NAMALWA (cell line): ENCODE measurements around the gene SUCLA2.
"Not testable (repeated sequence)": the region's sequence is repeated elsewhere in the genome, so short reads cannot be mapped to it uniquely, and the experiment has no call there.

Experiments
- DNase-seq: peaks from one replicate; pipeline ENCODE4 v3.0.0-alpha.2; 2015; ENCODE audit warnings: low spot score

SUCLA2 gene

DNA sequence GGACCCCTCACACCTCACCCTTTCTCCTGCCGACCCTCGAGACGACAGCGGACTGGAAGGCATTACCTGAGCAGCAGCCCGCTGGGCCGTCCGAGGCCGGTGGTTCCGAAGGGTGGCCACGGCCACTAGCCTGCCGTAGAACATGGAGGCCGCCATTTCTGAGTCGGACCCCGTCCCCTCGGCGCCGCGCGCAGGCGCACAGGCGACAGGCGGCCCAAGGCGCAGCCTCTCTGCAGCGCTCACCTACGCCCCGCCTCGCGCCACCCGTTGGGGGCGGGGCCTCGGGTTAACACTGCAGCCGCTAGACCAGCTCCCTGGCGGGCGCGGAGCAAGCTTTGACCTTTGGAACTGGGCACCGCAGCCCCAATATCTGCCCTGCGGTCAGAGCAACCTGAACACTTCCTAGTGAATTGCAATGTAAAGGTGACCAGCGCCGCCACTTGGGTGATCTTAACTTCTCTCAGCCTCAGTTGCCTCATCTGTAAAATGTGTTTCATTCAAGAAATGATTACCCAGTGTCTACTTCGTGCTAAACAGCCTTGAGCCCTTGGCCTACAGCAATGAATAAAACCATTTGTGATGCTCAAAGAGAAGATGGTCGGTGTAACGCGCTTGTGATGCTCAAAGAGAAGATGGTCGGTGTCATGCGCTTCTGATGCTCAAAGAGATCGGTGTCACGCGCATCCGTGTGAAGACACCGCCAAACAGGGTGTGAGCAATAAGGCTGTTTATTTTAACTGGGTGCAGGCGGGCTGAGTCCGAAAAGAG is at the start of gene SUCLA2:
Gene SUCLA2 (minus strand): TSS at position 160 of the 768 bp plus-strand sequence. CDS start 4 bp downstream, at position 156.
- DNase-seq: peak; percentile 96

DNA sequence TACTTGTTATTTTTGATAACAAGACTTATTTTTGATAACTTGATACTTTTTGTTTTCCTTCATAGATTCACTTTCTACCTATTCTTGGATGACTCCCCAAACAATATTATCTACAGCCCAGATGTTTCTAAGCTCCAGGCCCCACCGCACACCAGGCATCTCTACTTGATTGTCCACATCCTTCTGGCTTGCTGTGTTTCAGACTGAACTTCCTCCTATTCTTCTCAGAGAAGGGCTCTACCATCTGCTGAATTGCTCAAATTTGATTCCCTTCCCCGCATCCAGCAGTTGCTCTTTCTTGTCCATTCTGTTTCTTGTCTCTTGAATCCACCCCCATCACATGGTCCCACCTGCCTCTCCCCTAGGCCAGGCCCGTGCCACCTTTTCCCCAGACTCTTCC is 49.5 kb upstream of the SUCLA2 start:
- no peak for DNase-seq

DNA sequence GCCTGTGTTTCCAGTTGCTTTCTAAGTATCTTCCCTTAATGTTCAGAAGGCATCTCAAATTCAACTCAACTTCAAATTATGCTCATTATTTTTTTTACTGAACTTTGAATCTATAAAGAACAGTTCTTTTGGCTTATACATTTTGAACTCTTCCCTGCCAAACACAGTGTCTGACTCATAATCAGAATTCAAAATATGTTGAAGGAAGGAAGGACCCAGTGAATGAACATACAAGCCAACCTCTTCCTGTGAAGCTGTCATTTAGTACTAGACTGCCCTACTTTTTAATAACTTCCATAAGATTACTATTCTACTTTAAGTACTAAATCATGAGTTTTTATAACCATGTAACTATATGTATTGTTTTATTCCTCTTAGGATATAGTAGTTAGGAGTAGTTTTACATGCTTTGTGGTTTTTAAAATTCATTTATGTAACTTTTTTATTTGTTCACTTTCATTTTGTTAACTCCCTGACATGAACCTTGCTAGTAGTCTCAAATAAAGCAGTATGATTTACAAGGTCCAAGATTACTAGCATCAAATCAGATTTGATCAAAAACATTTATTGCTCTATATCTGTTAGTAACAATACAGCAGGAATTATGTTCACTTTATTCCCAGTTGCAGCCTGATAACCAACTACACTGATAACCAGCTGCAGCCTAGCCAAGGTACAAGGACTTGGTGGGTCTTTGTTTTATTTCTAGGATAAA is 42.9 kb upstream of the SUCLA2 start:
- DNase-seq: no peak

DNA sequence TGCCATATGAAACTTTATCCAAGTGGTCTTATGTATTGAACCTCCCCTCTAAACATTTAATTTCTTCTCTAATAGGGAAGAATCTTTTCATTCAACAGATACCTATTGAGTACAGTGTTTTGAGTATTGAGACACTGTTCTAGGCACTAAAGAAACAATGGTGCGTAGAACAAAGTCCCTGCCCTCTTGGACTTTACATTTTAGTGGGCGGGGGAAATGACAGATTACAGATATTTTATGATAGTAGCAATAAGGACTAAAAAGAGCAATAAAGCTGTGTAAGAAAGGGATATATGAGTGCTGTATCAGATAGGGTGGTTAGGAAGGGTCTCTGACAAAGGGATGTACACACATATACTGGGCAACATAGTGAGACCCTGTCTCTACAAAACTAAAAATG is 41.8 kb upstream of the SUCLA2 start:
- DNase-seq: no peak

DNA sequence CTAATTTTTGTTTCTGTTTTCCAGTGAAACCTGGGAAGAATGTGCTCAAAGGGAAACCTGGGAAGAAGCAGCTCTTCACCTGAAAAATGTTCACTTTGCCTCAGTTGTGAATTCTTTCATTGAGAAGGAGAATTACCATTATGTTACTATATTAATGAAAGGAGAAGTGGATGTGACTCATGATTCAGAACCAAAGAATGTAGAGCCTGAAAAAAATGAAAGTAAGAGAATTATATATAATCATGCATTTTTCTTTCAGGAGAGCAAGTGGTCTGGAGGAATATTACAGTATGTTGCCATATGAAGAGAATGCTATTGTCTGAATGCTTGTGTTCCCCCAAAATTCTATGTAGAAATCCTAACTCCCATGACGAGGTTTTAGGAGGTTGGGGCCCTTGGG is 39.8 kb upstream of the SUCLA2 start:
- DNase-seq: no peak

DNA sequence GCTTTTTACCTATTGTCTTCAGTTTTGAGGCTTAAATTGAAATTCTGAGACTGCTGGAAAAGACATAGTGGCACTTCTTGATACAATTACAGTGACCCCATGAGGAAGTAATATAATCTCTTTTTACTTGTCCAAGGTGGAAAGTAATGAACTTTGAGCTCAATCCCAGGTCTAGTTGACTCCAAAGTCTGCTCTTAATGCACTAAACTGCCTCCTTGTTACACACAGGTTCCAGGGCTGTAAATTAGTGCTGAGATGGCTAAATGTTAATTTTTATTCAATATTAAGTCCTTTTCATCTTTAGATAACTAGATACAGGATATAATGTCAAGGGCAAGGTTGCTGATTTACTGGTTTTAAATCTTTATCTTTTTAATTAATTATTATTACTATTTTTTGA is 39.0 kb upstream of the SUCLA2 start:
- DNase-seq: no peak

DNA sequence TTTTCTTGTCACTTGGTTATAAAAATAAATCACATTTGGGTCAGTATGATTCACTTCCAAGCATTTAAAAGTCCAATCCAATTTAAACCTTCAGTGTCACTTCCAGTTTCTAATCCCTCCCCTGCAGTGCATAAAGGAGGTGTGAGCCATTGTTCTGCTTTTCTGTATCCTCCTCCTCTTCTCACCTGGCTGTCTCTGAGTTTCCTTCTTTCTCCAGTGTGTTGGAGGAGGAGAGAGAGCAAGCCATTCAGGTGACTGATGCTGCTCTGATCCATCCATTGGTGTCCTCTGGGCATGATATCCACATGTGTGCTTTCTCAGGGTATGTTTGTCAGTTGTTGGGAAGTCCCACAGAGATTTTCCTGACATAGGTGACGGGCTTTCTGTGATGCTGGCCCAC is 37.7 kb upstream of the SUCLA2 start:
- DNase-seq: peak; percentile 30

DNA sequence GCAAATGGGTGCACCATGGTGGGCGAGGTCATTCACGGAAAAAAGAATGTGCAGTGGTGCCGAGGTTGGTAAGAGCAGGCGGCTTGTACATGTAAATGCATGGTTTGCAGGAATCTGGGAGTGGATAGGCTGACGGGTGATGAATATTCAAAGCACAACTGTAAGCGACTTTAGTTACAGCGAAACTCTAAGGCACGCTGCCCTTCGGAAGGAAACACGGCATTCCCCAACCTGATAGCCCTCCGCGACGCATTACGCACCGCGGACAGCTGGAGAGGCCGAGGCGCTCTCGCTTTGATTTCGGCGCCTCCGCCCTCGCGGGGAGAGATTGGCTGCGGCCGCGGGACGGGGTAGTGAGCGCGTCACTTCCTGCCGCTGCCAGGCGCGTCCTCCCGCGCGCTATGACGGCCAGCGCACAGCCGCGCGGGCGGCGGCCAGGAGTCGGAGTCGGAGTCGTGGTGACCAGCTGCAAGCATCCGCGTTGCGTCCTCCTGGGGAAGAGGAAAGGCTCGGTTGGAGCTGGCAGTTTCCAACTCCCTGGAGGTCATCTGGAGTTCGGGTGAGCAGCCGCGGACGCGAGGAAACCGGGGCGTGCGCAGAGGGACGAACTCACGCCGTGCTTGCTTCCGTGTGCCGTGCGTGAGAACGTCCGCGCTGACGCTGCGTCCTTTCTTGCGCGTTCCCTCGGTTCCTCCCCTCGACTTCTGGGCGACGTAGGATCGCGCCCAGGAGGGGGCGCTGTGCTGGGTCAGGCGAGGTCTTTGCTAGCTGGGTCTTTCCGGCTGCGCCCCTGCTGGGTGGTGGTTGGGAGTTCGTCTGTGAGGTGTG is 36.5 kb upstream of the SUCLA2 start, which contains the start of gene NUDT15:
Gene NUDT15 (plus strand): TSS at position 381 of the 828 bp plus-strand sequence. CDS start 21 bp downstream, at position 402.
- peak; percentile 98 for DNase-seq

DNA sequence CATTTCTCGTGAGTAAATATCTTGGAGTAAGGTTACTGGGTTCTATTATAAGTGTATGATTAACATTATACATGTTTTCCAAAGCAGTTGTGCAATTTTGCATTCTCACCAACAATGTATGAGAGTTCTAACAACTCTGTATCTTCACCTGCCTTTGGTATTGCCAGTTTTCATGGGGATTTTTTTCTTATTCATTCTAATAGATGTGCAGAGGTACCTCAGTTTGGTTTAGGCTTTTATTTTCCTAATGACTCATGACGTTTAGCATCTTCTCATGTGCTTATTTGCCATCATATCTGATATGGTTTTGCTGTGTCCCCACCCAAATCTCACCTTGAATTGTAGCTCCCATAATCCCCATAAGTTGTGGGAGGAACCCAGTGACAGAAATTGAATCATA is 28.8 kb upstream of the SUCLA2 start:
- no peak for DNase-seq

DNA sequence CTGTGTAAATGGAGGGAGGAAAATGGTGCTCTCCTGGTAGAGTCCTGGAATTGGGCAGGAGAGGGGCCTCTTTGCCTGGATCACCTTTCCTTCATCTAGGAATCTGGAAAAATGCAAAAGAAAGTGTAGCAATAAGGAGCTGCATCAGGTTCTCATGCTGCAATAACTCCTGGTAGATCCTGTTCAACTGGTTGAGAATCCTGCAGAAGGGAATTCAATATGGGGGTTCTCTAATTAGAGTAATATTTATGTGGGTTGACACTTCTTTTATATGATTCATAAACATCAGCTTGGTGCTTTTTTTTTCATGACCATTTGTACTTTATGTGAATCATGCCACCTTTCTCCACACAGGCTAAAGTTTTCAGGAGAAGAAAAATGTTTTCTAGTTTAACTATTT is 27.0 kb upstream of the SUCLA2 start:
- DNase-seq: no peak

DNA sequence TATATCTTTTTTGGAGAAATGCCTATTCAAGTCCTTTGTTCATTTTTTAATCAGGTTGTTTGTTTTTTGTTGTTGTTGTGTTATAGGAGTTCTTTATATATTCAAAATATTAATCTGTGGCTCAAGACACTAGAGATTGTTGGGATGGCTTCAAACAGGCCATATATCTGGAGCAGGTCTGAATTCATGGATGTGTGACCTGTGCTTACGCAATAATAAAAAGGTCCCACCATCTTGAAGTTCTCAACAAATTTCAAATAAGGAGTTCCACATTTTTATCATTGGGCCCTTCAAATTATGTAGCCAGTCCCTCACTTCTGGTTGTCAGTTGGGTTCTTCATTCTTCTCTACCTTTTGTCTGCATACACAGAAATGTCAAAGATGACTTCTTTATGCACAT is 18.7 kb upstream of the SUCLA2 start:
- DNase-seq: no peak

DNA sequence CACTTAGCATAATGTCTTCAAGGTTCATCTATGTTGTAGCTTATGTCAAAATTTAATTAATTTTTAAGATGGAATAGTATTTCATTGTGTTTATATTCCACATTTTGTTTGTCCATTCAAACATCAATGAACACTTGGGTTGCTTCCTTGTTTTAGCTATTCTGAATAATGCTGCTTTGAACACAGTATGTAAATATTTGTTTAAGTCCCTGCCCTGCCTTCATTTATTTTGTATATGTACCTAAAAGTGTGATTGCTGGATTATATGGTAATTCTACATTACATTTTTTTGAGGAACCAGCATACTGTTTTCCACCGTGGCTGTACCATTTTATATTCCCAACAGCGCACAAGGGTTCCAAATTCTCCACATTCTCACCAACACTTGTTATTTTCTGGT is 17.6 kb upstream of the SUCLA2 start:
- no peak for DNase-seq

DNA sequence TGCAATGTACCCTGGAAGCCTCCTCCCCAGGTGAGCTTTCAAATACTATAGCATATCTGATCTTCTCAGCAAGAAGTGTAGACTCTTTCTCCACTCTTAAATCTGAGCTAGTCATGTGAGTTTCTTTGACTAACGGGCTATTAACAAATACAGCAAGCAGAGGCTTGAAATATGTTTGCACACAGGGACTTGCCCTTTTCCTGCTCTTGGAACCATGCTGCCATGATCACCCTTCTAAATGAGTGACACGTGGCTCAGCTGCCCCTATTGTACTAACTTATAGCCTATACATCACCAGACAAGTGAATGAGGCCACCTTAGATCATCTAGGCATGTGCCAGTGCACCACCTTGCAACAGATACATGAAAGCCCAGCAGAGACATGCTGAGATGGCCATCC is 13.3 kb upstream of the SUCLA2 start:
- DNase-seq: no peak

DNA sequence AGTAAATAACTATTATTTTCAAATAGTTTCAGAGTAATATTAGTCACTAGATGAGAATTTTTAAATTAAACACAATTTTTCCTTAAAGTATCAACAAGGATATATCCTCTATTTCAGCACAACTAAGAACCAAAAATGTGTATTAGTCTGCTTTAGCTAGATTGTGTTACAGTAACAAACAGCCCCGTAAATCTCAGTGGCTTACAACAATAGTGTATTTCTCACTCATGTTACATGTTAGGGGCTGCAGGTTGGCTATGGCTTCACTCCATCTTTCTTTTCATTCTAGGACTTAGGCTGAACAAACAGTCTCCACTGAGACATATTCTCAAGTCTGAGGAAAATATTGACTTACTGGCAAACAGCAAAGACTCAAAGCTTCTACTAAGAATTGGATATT is 11.6 kb upstream of the SUCLA2 start:
- DNase-seq: no peak

DNA sequence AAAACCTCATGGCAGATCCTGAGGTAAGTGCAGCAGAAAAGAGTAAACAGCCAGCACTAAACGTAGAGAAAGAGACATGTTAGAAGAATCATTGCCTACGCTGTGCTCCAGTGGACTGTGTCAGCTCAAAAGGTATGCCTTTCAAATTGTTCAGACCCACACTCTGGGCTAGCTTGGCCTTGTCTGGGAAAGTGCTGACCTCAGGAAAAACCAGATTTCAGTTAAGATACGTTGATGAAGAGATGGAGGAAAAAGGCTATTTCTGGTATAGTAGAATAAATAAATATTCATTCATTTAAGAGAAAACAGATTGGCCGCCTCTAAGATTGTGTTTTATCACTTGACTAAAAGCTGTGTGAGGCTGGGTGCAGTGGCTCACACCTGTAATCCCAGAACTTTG is 9.6 kb upstream of the SUCLA2 start:
- no peak for DNase-seq

DNA sequence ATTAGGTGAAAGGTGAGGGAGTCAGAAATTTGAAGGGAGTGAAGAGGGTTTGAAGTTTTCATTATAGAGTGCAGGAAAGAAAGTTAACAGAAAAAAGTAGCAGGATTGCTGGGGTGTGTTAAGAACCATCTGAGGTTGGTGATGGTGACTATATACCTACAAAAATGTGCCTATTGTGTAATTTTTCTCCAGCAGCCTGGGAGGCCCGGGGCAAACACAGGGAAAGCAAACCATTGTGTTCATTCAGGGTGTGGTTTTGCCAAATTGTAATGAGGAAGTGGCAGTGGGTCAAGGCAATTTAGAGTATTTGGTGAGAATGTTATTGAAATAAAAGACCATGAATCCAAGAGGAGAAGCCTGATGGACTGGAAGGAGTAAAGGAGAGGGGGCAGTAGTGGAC is 8.2 kb upstream of the SUCLA2 start:
- no peak for DNase-seq

DNA sequence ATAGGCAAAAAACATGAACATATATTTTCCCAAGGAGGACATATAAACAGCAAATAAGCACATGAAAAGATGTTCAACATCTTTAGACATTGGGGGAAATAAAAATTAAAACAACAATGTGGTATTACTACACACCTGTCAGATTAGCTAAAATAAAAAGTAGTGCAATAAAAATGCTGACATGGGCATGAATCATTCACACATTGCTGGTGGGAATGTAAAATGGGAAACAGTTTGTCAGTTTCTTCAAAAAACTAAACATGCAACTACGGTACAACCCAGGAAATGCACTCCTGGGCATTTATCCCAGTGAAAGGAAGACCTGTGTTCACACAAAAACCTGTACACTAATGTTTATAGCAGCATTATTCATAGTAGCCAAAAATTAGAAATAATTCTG is 5.3 kb upstream of the SUCLA2 start:
- DNase-seq: no peak

DNA sequence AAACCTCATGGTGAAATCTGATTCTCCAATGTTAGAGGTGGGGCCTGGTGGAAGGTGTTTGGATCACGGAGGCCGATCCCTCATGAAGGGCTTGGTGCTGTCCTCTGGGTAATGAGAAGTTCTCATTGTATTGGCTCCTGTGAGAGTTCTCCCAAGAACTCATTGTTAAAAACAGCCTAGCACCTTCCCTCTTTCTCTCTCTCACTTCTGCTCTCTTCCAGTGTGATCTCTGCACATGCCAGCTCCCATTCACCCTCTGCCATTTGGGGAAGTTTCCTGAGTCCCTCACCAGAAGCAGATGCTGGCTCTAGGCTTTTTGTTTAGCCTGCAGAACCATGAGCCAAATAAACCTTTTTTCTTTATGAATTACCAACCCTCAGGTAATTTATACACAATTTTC is 3.1 kb upstream of the SUCLA2 start:
- no peak for DNase-seq

DNA sequence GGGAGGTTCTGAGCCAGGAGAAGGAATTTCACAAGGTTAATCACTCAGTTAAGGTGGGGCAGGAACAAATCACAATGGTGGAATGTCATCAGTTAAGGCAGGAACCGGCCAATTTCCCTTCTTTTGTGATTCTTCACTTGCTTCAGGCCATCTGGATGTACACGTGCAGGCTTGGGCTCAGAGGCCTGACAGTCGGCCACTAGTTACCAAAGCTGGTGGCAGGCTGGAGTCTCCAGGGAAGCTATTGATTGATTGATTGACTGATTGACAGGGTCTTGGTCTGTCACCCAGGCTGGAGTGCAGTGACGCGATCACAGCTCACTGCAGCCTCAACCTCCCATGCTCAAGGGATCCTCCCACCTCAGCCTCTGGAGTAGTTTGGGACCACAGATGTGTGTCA is 926 bp upstream of the SUCLA2 start:
- not testable (repeated sequence) for DNase-seq

DNA sequence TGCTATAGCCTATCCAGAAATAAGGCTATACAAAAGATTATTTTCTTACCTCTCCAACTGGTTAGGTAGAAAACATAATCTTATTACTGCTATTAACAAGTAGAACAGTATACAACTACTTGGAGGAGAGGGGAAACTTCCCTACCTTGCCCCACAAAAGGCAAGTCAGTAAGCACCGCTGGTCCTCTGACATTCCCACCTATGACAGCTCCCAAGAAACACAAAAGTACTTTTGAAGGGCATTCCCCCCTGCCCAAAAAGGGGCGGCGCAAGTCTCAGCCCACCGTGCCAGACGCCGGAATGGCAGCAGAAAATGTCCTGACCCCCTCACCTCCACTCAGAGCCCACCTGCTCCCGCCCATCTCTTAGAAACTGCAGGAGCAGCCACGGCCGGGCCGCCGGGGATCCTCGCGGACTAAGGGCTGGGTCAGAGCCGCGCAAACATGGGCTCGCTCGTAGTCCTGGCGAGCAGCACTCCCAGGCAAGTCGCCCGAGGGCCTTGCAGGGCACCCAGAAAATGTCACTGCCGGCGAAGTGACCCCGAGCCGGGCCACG is 437 bp downstream of the SUCLA2 start:
- no peak for DNase-seq

DNA sequence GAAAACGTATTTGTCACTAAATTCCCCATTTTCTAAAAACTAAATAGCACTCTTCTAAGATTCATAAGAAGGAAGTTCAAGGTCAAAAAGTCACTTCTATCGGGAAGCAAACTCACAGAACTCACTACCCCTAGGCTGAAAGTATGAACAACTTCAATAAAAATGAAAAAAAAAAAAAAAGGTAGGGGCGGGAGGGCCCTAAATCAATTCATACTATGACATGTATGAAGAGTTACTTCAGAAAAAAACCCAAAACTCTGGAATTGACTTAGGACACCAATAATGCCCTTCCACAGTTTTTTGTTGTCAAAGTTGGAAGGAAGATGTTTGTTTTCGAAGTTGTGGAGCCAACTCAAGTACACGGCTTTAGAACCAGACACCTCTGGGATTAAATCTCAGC is 1.1 kb downstream of the SUCLA2 start:
- no peak for DNase-seq

DNA sequence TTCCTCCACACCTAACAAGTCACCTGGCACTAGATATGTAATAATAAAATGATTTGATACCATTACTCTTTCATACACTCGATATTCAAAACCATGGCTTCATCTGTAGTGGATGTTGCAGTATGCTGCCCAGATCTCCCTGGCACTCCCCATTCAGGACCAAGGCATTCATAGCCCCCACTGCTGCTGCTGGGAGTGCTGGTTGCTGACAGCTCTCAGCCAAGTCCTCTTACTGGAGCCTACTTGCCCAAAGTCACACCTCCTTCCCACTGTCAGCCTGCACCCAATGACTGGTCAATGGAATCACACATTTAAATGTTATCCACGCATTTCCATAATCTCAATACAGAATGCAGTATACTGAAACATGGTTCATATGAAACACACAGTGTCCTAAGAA is 3.7 kb downstream of the SUCLA2 start:
- no peak for DNase-seq
